BLaER1 treated with 17β-estradiol and CSF1 and Interleukin-3, amounts not matched to agents 10 nM and 100 nM (cell line): ENCODE measurements around the gene LTBP2.

Experiments
- H3K27ac ChIP-seq, 11 experiments: shearing (Covaris generic); formaldehyde crosslinking; 2 replicates each; pipeline ENCODE4 v1.8.1; 2022
- H3K27me3 ChIP-seq, 11 experiments: shearing (Covaris generic); formaldehyde crosslinking; 2 replicates each; pipeline ENCODE4 v1.8.1; 2022
- H3K36me3 ChIP-seq, 11 experiments: shearing (Covaris generic); formaldehyde crosslinking; 2 replicates each; pipeline ENCODE4 v1.8.1; 2022
- H3K4me1 ChIP-seq, 10 experiments: shearing (Covaris generic); formaldehyde crosslinking; 2 replicates each; pipeline ENCODE4 v1.8.1; 2022
- H3K4me2 ChIP-seq, 11 experiments: shearing (Covaris generic); formaldehyde crosslinking; 2 replicates each; pipeline ENCODE4 v1.8.1; 2022
- H3K4me3 ChIP-seq, 10 experiments: shearing (Covaris generic); formaldehyde crosslinking; 2 replicates each; pipeline ENCODE4 v1.8.1; 2022
- H3K9ac ChIP-seq, 11 experiments: shearing (Covaris generic); formaldehyde crosslinking; 2 replicates each; pipeline ENCODE4 v1.8.1; 2022
- H3K9me3 ChIP-seq, 11 experiments: shearing (Covaris generic); formaldehyde crosslinking; replicated peaks in 1 of 11; 2 replicates each; pipeline ENCODE4 v1.8.1; 2022
- H4K20me1 ChIP-seq, 11 experiments: shearing (Covaris generic); formaldehyde crosslinking; 2 replicates each; pipeline ENCODE4 v1.8.1; 2022
- Cebpa-rat ChIP-seq, 11 experiments: shearing (Covaris generic); IDR thresholded peaks; 2 replicates each; pipeline ENCODE4 v1.8.1; 2022

The LTBP2 gene

GRCh38 chr14:74492776-74493342 is 119.2 kb downstream of the LTBP2 start, which contains the start of gene NPC2:
Gene NPC2, minus strand, starts transcription at chr14:74493305. Its CDS starts 31 bp downstream, at chr14:74493274.
- Histone ChIP-seq H4K20me1 (peaks cover 0 to 47% (median 4%) of the 10 kb centered on the region in 11 experiments; a peak in 12 of 22 replicates), H3K4me1 (peaks cover 42 to 72% (median 51%) of the 10 kb centered on the region in 10 experiments), H3K9me3 (no peaks in the 10 kb centered on the region), H3K4me2 (peak within 1 kb of the TSS; percentile 92 to 99 (median 96)), H3K9ac (peak within 1 kb of the TSS; percentile 83 to 98 (median 92)), H3K27ac (peak within 1 kb of the TSS; percentile 82 to 98 (median 89)), H3K27me3 (peaks cover 0 to 4% (median 0%) of the 10 kb centered on the region in 11 experiments; a peak in 6 of 22 replicates), H3K36me3 (peaks cover 0 to 43% (median 16%) of the 10 kb centered on the region in 11 experiments; a peak in 15 of 22 replicates), H3K4me3 (peak within 1 kb of the TSS; percentile 78 to 97 (median 94))
- no peak for TF ChIP-seq Cebpa-rat (IDR thresholded peaks at IDR 0.05)

GRCh38 chr14:74491956-74492775 is 119.9 kb downstream of the LTBP2 start:
- H3K36me3 ChIP-seq = peaks cover 0 to 47% (median 14%) of the 10 kb centered on the region in 11 experiments; a peak in 14 of 22 replicates
- H3K9me3 ChIP-seq = no peaks in the 10 kb centered on the region
- H3K27ac ChIP-seq = peak overlapping the region; percentile 57 to 98 (median 85); a peak in 19 of 22 replicates
- H3K9ac ChIP-seq = peak overlapping the region; percentile 81 to 98 (median 88)
- H3K4me2 ChIP-seq = peak overlapping the region; percentile 87 to 97 (median 91)
- H4K20me1 ChIP-seq = peaks cover 0 to 54% (median 4%) of the 10 kb centered on the region in 11 experiments; a peak in 12 of 22 replicates
- peak overlapping the region; percentile 78 to 97 (median 94) for H3K4me3 ChIP-seq
- H3K27me3 ChIP-seq = peaks cover 0 to 4% (median 0%) of the 10 kb centered on the region in 11 experiments; a peak in 6 of 22 replicates
- TF ChIP-seq Cebpa-rat (IDR thresholded peaks at IDR 0.05) = no peak
- peaks cover 42 to 75% (median 56%) of the 10 kb centered on the region in 10 experiments for H3K4me1 ChIP-seq

GRCh38 chr14:74490486-74490885 is 121.6 kb downstream of the LTBP2 start:
- Histone ChIP-seq H3K36me3 (peaks cover 5 to 50% (median 10%) of the 10 kb centered on the region in 11 experiments; a peak in 15 of 22 replicates), H3K4me1 (peaks cover 38 to 79% (median 57%) of the 10 kb centered on the region in 10 experiments), H3K9ac (peak overlapping the region in 3 of 11 experiments; percentile 11 to 98 (median 97); a peak in 2 of 22 replicates), H3K27ac (no peak overlapping the region), H3K27me3 (peaks cover 0 to 4% (median 0%) of the 10 kb centered on the region in 11 experiments; a peak in 6 of 22 replicates), H4K20me1 (peaks cover 0 to 71% (median 4%) of the 10 kb centered on the region in 11 experiments; a peak in 13 of 22 replicates), H3K9me3 (no peaks in the 10 kb centered on the region), H3K4me3 (peak overlapping the region in 2 of 10 experiments; percentile 97; a peak in 3 of 20 replicates), H3K4me2 (peak overlapping the region in 8 of 11 experiments; percentile 4 to 97 (median 18); a peak in 11 of 22 replicates)
- no peak for TF ChIP-seq Cebpa-rat (IDR thresholded peaks at IDR 0.05)

- peak overlapping the region in 3 of 11 experiments; percentile 1 to 21 (median 5); a peak in 3 of 22 replicates for H3K27ac ChIP-seq
- peak overlapping the region in 5 of 11 experiments; percentile 11 to 97 (median 87); a peak in 9 of 22 replicates for H3K4me2 ChIP-seq
- no peak for TF ChIP-seq Cebpa-rat (IDR thresholded peaks at IDR 0.05)
- no peak overlapping the region for H3K4me3 ChIP-seq
- no peaks in the 10 kb centered on the region for H3K9me3 ChIP-seq
- H3K4me1 ChIP-seq = peaks cover 23 to 70% (median 42%) of the 10 kb centered on the region in 10 experiments
- peaks cover 0 to 4% (median 0%) of the 10 kb centered on the region in 11 experiments; a peak in 6 of 22 replicates for H3K27me3 ChIP-seq
- 0 out of 22 replicates have a peak overlapping the region, but pooled peaks of 1 of the 11 experiments have one; percentile 7 for H3K9ac ChIP-seq
- H3K36me3 ChIP-seq = peaks cover 20 to 66% (median 26%) of the 10 kb centered on the region in 11 experiments
- peaks cover 0 to 87% (median 4%) of the 10 kb centered on the region in 11 experiments; a peak in 13 of 22 replicates for H4K20me1 ChIP-seq
Observed at GRCh38 chr14:74488786-74489397, 123.1 kb downstream of the LTBP2 start.

- Histone ChIP-seq H3K9ac (no peak overlapping the region), H4K20me1 (peaks cover 0 to 100% (median 0%) of the 10 kb centered on the region in 11 experiments; a peak in 11 of 22 replicates), H3K27me3 (no peaks in the 10 kb centered on the region), H3K4me3 (no peak overlapping the region), H3K4me1 (peaks cover 8 to 63% (median 28%) of the 10 kb centered on the region in 10 experiments; a peak in 18 of 20 replicates), H3K9me3 (no peaks in the 10 kb centered on the region), H3K27ac (no peak overlapping the region), H3K4me2 (peak overlapping the region in 3 of 11 experiments; percentile 6 to 88 (median 38); a peak in 4 of 22 replicates), H3K36me3 (peaks cover 40 to 90% (median 48%) of the 10 kb centered on the region in 11 experiments)
- no peak for TF ChIP-seq Cebpa-rat (IDR thresholded peaks at IDR 0.05)
Observed at GRCh38 chr14:74486164-74486563, 125.9 kb downstream of the LTBP2 start.

GRCh38 chr14:74483321-74483720 is 128.7 kb downstream of the LTBP2 start:
- H3K4me2 ChIP-seq = no peak overlapping the region
- peaks cover 58 to 100% (median 67%) of the 10 kb centered on the region in 11 experiments for H3K36me3 ChIP-seq
- H4K20me1 ChIP-seq = peaks cover 0 to 100% (median 0%) of the 10 kb centered on the region in 11 experiments; a peak in 10 of 22 replicates

GRCh38 chr14:74482571-74482970 is 129.5 kb downstream of the LTBP2 start:
- TF ChIP-seq Cebpa-rat (IDR thresholded peaks at IDR 0.05) = no peak
- Histone ChIP-seq H3K27ac (no peak overlapping the region), H3K9ac (no peak overlapping the region), H3K4me2 (no peak overlapping the region), H4K20me1 (peaks cover 0 to 100% (median 0%) of the 10 kb centered on the region in 11 experiments; a peak in 10 of 22 replicates), H3K36me3 (peaks cover 61 to 100% (median 69%) of the 10 kb centered on the region in 11 experiments), H3K4me3 (no peak overlapping the region), H3K4me1 (peaks cover 0 to 27% (median 8%) of the 10 kb centered on the region in 10 experiments; a peak in 13 of 20 replicates), H3K9me3 (no peaks in the 10 kb centered on the region), H3K27me3 (no peaks in the 10 kb centered on the region)

More at GRCh38 chr14:74483321-74483720, 128.7 kb downstream of the LTBP2 start:
- Histone ChIP-seq H3K9ac (no peak overlapping the region), H3K9me3 (no peaks in the 10 kb centered on the region), H3K4me1 (peaks cover 0 to 35% (median 11%) of the 10 kb centered on the region in 10 experiments; a peak in 13 of 20 replicates), H3K4me3 (no peak overlapping the region), H3K27me3 (no peaks in the 10 kb centered on the region), H3K27ac (no peak overlapping the region)
- TF ChIP-seq Cebpa-rat (IDR thresholded peaks at IDR 0.05) = no peak

- Histone ChIP-seq H3K9me3 (no peaks in the 10 kb centered on the region), H3K4me3 (no peak overlapping the region), H3K4me2 (no peak overlapping the region), H4K20me1 (peaks cover 0 to 100% (median 0%) of the 10 kb centered on the region in 11 experiments; a peak in 6 of 22 replicates), H3K27ac (no peak overlapping the region), H3K27me3 (no peaks in the 10 kb centered on the region), H3K4me1 (peaks cover 0 to 8% (median 0%) of the 10 kb centered on the region in 10 experiments; a peak in 4 of 20 replicates), H3K36me3 (peaks cover 52 to 100% (median 65%) of the 10 kb centered on the region in 11 experiments), H3K9ac (no peak overlapping the region; a peak in 1 of 22 replicates)
- TF ChIP-seq Cebpa-rat (IDR thresholded peaks at IDR 0.05) = no peak
Observed at GRCh38 chr14:74480046-74480445, 132.0 kb downstream of the LTBP2 start.
